Activated CD4-positive, alpha-beta T cell treated with anti-CD3 and anti-CD28 coated beads, Interleukin-2, amount 50 U/mL, for 16 hours (primary cell): Measurements from ENCODE around the gene PIGW.

ENCODE experiments used
- DNase-seq: peaks from one replicate; pipeline ENCODE4 v3.0.0-alpha.2; 2020

Gene PIGW

GRCh38 chr17:36509272-36509985 is 25.4 kb upstream of the PIGW start:
- no peak for DNase-seq

DNA sequence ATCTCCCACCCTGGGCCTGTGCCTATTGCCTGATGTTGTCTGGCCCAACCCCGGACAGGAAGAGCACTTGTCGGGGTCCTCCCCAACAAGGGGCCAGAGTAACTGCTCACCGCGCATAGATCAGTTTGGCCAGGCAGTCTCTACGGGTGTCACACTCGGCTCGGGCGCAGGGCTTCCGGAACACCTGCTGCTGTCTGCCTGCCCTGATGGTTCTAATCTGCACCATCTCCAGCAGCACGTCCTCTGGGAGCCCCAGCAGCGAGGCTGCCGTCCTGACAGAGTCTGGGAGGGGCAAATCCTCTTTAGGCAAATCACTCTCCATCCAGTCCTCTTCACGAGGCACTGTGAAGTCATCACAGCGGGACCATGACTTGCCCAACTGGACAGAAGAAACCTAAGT is 24.2 kb upstream of the PIGW start:
- DNase-seq, result no peak

GRCh38 chr17:36511216-36511615 is 23.6 kb upstream of the PIGW start:
- no peak for DNase-seq

GRCh38 chr17:36512641-36513040 is 22.1 kb upstream of the PIGW start:
- DNase-seq, result no peak

DNA sequence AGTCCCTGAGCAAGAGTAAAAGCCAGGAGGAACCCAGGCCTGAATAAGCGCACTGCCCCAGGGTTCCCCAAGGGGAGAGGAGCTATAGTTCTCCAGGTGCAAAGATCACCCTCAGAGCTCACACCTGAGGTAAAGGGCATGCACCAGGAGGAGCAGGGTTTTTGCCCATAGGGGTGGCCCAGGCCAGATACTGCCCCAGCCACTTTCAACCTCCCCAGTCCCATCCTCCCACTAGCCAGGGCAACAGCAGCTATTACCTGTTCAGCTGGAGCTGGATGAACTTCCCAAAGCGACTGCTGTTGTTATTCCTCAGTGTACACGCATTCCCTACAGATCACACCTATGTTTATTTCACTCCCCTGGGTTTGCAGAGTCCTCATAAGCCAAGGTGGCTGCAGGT is 19.9 kb upstream of the PIGW start:
- no peak for DNase-seq

DNA sequence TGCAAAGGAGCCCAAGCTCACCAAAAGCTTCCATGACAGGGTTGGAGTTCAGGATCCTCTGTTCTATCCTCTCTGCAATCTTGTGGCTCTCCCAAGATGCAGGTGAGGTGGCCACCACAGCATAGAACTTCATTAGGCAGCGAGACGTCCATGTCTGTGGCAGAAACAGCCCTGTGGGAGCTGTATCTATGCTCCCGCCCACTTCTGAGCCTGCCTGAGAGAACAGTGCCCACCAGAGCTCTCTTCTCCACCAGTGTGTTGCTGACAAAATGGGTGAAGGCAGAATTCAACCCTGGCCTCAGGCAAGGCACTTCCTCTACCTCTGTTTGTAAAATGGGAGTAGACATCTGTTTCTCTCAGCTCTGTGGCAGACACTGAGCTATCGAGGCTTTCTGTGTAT is 18.9 kb upstream of the PIGW start:
- DNase-seq, result no peak

GRCh38 chr17:36523113-36523512 is 11.7 kb upstream of the PIGW start:
- DNase-seq, result no peak

- peak; percentile 23 for DNase-seq
Observed at GRCh38 chr17:36524428-36524876, 10.3 kb upstream of the PIGW start.

GRCh38 chr17:36525113-36525512 is 9.7 kb upstream of the PIGW start:
- no peak for DNase-seq

- DNase-seq, result no peak
Observed at GRCh38 chr17:36525888-36526287, 8.9 kb upstream of the PIGW start.

DNA sequence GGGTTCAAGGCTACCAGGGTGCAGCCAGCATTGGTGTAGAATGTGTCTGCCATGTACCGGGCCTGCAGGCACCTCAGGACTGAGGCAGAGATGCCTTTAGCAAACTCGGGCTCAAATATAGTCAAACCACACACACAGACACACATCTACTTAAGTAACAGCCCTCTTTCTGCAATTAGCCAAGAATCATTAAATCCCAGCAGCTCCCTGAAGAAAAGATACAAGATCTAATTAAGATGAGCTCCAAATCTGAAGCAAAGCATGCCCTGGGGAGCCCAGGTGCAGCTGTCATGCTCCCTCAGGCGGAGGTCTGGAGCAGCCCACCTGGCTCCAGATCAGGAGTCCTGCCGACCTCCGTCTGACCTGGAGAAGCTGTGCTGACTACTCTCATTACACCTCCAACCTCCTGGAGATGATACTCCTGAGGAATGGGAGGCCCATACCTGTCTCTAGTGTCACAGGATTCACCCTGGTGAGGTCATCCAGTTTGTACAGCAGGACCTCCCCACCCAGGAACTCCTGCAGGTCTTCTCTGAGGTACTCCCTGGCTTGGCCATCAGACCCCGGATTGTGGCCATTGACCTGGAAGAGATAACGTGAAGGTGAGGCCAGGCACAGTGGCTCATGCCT is 7.1 kb upstream of the PIGW start:
- no peak for DNase-seq

DNA sequence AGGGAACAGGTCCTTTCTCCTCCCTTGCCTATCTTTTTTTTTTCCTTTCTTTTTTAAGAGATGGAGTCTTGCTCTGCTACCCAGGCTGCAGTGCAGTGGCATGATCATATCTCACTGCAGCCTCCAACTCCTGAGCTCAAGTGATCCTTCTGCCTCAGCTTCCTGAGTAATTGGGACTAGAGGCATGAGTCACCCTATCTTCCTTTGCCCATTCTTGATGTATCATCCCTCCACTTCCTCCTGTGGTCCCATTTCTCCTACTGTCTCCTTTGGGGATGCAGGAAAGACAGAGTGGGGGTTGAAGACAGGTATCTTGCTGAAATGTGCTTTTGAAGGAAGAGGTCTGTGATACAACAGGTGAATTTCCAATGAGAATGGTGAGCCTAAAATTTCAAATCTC is 5.7 kb upstream of the PIGW start:
- no peak for DNase-seq

DNA sequence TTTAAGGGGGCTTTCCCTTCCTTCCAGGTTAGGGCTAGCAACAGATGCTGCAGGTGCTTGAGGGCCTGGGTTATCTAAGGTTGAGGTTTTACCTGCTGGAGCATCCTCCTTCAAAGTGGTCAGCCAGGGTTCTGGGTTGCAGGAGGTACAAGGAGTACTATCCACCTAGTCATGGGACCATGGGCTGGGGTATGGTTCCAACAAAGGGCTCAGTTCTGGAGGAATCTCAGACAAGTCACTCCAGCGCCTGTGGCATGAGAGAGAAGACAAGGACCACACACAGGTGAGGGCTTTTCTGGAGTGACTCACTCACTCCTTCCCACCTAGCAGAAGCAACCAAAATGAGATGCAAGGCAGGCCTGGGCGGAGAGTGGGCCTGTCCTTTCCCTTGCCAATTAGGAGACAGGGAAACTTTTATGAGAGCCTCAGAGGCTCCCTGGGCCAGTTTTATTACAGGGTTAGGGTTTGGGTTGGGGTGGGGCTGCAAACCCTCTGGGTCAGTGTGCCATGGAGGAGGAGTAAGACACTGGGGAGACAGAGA is 2.3 kb upstream of the PIGW start:
- no peak for DNase-seq

DNA sequence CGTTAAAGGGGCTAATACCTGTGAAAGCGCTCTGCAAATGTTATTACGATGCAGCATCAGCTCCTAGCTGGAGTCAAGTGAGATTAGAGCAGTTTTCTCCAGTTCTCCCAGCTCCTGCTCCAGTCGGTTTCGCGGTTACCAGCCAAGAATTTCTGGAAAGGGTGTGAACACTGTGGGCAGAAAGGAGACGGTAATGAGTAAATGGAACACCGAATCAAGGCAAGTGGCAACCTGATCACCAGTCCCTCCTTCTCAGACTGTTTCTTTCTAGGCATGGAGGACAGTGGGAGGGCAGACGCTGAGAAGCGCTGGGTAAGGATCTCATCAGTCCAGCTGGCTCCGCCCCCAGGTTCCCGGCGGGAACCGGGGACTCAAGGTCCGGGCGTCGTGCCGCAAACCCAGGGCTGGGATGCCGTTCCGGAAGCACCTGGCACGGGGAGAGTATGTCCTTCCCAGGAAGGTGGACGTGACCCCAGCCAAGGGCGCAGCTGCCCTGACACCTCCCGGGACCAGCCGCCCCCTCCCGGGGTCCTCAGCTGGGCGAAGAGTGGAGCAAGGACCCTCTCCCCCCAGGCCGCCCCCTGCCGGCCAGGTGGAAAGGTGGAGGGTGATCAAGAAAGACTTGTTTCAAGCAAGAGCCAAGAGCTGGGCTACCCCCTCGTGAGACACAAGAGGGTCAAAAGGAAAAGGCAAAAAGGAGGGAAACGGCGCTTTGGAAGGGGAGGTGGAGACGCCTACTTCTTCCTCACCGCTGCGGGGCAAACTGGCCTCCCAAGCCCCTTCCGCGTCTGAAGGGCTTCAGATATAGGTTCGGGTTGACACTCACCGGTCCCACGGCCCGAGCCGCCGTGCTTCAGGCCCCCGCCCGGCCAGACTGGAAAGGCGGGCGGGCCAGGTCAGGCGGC is 600 bp upstream of the PIGW start:
- DNase-seq, result peak; percentile 56

DNA sequence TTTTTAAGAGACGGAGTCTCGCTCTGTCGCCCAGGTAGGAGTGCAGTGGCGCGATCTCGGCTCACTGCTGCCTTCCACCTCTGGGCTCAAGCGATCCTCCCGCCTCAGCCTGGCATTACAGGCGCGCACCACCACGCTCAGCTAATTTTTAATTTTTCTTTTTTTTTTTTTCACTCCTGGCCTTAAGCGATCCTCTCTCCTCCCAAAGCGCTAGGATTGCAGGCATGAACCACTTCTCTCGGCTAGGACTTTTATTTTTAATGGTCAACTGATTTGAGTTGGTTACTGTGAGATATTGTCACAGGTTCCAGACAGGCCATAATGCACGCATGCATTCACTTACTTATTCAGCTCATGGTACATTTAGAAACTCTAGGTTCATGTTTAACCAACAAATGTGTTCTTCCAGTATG is 888 bp downstream of the PIGW start:
- no peak for DNase-seq

- DNase-seq, result no peak
Observed at GRCh38 chr17:36540696-36541095, 5.9 kb downstream of the PIGW start.

- no peak for DNase-seq
Observed at GRCh38 chr17:36542755-36543154, 8.0 kb downstream of the PIGW start.

GRCh38 chr17:36544044-36544306 is 9.2 kb downstream of the PIGW start:
- peak; percentile 43 for DNase-seq

- peak; percentile 95 for DNase-seq
Observed at GRCh38 chr17:36544307-36545076, 9.7 kb downstream of the PIGW start, which contains the start of gene GGNBP2. TSS of gene GGNBP2 (plus strand) at chr17:36544919. CDS start at chr17:36545725, 806 bp downstream.

GRCh38 chr17:36545077-36545464 is 10.3 kb downstream of the PIGW start:
- no peak for DNase-seq

DNA sequence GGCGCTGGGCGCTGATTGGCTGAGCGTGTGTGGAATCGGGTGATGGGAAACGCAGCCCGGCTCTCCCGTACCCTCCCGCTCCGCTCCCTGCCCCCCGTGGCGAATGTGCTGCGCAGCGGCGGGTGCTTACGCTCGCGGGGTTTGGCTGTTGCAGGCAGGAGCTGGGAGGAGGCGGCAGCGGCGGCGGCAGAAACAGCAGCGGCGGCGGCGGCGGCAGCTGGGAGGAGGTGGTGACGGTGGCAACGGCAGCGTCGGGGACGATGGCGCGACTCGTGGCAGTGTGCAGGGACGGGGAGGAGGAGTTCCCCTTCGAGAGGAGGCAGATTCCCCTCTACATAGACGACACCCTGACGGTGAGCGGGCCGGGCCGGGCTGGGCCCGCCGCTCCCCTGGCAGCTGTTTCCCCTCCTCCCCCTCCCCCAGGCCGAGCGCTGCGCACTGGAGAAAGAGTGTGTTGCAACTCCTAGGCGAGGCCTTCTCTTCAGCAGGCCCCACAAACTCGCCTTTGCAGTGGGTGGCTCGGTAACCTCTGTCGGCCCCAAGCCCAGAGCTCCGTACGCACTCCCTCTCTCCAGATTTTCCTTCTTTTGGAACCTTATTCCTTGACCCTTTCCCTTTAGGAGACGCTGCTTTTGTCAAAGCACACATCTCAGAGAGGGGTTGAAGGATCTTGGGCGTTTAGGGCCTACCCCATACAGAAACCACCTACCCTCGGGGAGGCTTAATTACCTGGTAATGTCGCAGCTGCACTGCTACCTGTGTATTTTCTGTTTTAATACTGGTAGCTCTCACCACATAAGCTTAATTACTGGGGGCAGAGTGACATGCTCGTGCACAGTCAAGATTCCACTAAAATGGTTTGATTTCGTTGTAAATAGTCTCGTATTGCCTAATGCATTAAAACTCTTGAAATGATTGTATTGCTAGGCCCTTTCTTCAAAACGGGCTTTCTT is 11.0 kb downstream of the PIGW start:
- DNase-seq, result peak; percentile 97
